NCI-H1436 (cell line): Measurements from ENCODE around the gene KCTD1.
"Not testable (repeated sequence)": the region's sequence is repeated elsewhere in the genome, so short reads cannot be mapped to it uniquely, and the experiment has no call there.

Source experiments
- DNase-seq: peaks from one replicate; lab custom pipeline; 2025; lab: John Stamatoyannopoulos, UW

The KCTD1 gene

GRCh38 chr18:26457611-26458353 lies 90.6 kb downstream of the KCTD1 start:
- DNase-seq = no peak

GRCh38 chr18:26457195-26457594 lies 91.2 kb downstream of the KCTD1 start:
- no peak for DNase-seq

GRCh38 chr18:26456070-26456491 lies 92.3 kb downstream of the KCTD1 start:
- DNase-seq = no peak

GRCh38 chr18:26455639-26456038 lies 92.7 kb downstream of the KCTD1 start:
- DNase-seq = no peak

GRCh38 chr18:26454616-26455015 lies 93.7 kb downstream of the KCTD1 start:
- DNase-seq = no peak

GRCh38 chr18:26454192-26454591 lies 94.2 kb downstream of the KCTD1 start:
- no peak for DNase-seq

- no peak for DNase-seq
Observed at GRCh38 chr18:26453386-26453901, 94.9 kb downstream of the KCTD1 start.

- no peak for DNase-seq
Observed at GRCh38 chr18:26450989-26451682, 97.2 kb downstream of the KCTD1 start.

GRCh38 chr18:26448714-26449159 lies 99.6 kb downstream of the KCTD1 start:
- DNase-seq = no peak

GRCh38 chr18:26443853-26444252 lies 104.5 kb downstream of the KCTD1 start:
- DNase-seq = no peak

GRCh38 chr18:26442126-26442525 lies 106.2 kb downstream of the KCTD1 start:
- no peak for DNase-seq

GRCh38 chr18:26440644-26441043 lies 107.7 kb downstream of the KCTD1 start:
- no peak for DNase-seq

GRCh38 chr18:26439537-26439936 lies 108.8 kb downstream of the KCTD1 start:
- DNase-seq = no peak

GRCh38 chr18:26438980-26439379 lies 109.4 kb downstream of the KCTD1 start:
- no peak for DNase-seq

GRCh38 chr18:26437634-26438033 lies 110.7 kb downstream of the KCTD1 start:
- not testable (repeated sequence) for DNase-seq

- no peak for DNase-seq
Observed at GRCh38 chr18:26436176-26437051, 111.9 kb downstream of the KCTD1 start.

- no peak for DNase-seq
Observed at GRCh38 chr18:26435415-26436095, 112.8 kb downstream of the KCTD1 start.

- DNase-seq = no peak
Observed at GRCh38 chr18:26434887-26435286, 113.5 kb downstream of the KCTD1 start.

- DNase-seq = no peak
Observed at GRCh38 chr18:26432651-26433424, 115.5 kb downstream of the KCTD1 start.

- DNase-seq = no peak
Observed at GRCh38 chr18:26429535-26430226, 118.7 kb downstream of the KCTD1 start.
